Putamen (tissue), 1 donor: ENCODE data around the gene RAB6B.

Experiments used
- DNase-seq: peaks from one replicate; pipeline ENCODE4 v3.0.0-alpha.2; 2016; ENCODE audit warnings: low spot score

RAB6B gene

GRCh38 chr3:133881492-133881891, 14.2 kb downstream of the RAB6B start:
- DNase-seq = no peak

- no peak for DNase-seq
Observed at GRCh38 chr3:133880886-133881455, 14.7 kb downstream of the RAB6B start.

- no peak for DNase-seq
Observed at GRCh38 chr3:133880287-133880686, 15.4 kb downstream of the RAB6B start.

GRCh38 chr3:133878518-133878917, 17.2 kb downstream of the RAB6B start:
- DNase-seq = no peak

- DNase-seq = no peak
Observed at GRCh38 chr3:133877221-133877620, 18.5 kb downstream of the RAB6B start.

- no peak for DNase-seq
Observed at GRCh38 chr3:133874761-133875438, 20.8 kb downstream of the RAB6B start.

GRCh38 chr3:133874344-133874743, 21.3 kb downstream of the RAB6B start:
- no peak for DNase-seq

GRCh38 chr3:133872781-133873180, 22.9 kb downstream of the RAB6B start:
- no peak for DNase-seq

- DNase-seq = no peak
Observed at GRCh38 chr3:133872161-133872560, 23.5 kb downstream of the RAB6B start.

GRCh38 chr3:133871368-133872090, 24.2 kb downstream of the RAB6B start:
- no peak for DNase-seq

- no peak for DNase-seq
Observed at GRCh38 chr3:133870822-133871221, 24.9 kb downstream of the RAB6B start.

- no peak for DNase-seq
Observed at GRCh38 chr3:133869586-133869985, 26.1 kb downstream of the RAB6B start.

GRCh38 chr3:133868758-133869475, 26.8 kb downstream of the RAB6B start:
- no peak for DNase-seq

- no peak for DNase-seq
Observed at GRCh38 chr3:133868186-133868585, 27.5 kb downstream of the RAB6B start.

- no peak for DNase-seq
Observed at GRCh38 chr3:133866141-133866540, 29.5 kb downstream of the RAB6B start.

- DNase-seq = no peak
Observed at GRCh38 chr3:133865136-133865855, 30.4 kb downstream of the RAB6B start.

- DNase-seq = no peak
Observed at GRCh38 chr3:133864616-133865015, 31.1 kb downstream of the RAB6B start.

- no peak for DNase-seq
Observed at GRCh38 chr3:133863911-133864310, 31.8 kb downstream of the RAB6B start.

- DNase-seq = no peak
Observed at GRCh38 chr3:133862161-133862560, 33.5 kb downstream of the RAB6B start.

- DNase-seq = no peak
Observed at GRCh38 chr3:133860519-133860918, 35.2 kb downstream of the RAB6B start.

GRCh38 chr3:133859381-133860234, 36.1 kb downstream of the RAB6B start:
- DNase-seq = no peak
